AG10803 (cell line): ENCODE data around the gene LINGO1.

Source experiments
- DNase-seq: peaks from one replicate; pipeline ENCODE4 v3.0.0; 2010; ENCODE audit warnings: low read depth
- H3K4me3 ChIP-seq: 2 replicates; pipeline ENCODE4 v1.5.1; 2011; ENCODE audit warnings: mild to moderate bottlenecking, low read length, control low read depth
- TF ChIP-seq, protein P1 (sequence below): conservative IDR thresholded peaks from 2 replicates; pipeline ENCODE4 v1.5.1; 2011; ENCODE audit warnings: mild to moderate bottlenecking, low read length, control low read depth, inconsistent platforms

LINGO1 gene

DNA sequence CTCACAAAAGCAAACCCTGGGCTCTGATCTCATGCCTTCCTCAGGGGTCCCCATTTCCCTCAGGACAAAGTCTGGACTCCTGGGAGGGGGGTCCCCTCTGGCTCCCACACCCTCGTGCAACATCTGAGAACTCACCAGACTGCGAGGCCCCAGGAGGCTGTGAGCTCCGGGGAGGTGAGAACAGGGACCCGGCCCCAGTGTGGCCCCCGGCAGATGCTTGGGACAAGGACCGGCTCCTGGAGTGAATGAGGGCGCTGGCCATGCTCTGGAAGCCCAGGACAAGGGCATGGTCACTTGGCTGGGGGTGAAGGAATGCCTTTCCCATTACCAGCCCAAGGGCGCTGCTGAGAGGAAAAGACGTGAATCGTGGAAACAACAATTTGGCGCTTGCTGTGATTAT is 48.0 kb downstream of the LINGO1 start:
- H3K4me3 ChIP-seq, result no peak overlapping the region
- TF ChIP-seq, protein P1, sequence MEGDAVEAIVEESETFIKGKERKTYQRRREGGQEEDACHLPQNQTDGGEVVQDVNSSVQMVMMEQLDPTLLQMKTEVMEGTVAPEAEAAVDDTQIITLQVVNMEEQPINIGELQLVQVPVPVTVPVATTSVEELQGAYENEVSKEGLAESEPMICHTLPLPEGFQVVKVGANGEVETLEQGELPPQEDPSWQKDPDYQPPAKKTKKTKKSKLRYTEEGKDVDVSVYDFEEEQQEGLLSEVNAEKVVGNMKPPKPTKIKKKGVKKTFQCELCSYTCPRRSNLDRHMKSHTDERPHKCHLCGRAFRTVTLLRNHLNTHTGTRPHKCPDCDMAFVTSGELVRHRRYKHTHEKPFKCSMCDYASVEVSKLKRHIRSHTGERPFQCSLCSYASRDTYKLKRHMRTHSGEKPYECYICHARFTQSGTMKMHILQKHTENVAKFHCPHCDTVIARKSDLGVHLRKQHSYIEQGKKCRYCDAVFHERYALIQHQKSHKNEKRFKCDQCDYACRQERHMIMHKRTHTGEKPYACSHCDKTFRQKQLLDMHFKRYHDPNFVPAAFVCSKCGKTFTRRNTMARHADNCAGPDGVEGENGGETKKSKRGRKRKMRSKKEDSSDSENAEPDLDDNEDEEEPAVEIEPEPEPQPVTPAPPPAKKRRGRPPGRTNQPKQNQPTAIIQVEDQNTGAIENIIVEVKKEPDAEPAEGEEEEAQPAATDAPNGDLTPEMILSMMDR, result no peak
- DNase-seq, result no peak

DNA sequence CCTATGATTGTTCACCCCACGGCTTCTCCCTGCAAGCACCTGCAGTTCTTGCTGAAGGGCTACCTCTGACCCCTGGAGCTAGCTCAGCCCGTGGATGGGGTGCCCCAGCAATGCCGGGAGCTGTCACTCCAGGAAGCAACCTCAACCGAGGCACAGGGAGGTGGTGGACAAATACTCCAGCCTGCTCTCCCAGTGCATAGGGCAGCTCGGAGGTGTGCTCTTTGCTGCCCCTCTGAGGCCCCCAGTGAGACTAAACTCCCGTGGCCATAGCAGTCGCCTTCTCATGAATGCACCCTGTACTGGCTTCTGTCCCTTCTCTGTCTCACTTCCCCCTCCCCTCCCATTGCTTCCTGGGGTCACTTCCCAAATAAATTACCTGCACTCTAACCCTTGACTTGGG is 48.5 kb downstream of the LINGO1 start:
- TF ChIP-seq, protein P1, result peak; percentile 35
- no peak for DNase-seq
- no peak overlapping the region for H3K4me3 ChIP-seq

DNA sequence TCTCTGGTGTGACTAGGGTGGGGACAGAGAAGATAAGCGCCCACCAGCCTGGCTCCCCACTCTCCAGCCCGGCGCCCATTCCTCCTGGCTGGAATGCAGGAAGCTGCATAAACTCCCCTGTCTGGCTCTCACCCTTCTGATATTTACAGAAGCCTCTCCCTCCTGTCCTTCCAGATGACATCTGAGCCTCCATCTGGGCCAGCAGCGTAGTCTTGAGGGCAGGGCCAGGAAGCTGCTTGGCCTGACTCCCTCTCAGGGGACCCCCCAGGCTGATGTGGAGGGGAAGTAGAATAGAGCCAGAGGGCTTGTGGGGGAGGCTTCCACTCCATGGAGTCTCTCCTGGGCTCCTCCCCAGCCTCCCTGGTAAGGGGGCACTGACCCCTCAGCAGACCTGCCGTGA is 49.9 kb downstream of the LINGO1 start:
- H3K4me3 ChIP-seq, result no peak overlapping the region
- TF ChIP-seq, protein P1, result no peak

DNA sequence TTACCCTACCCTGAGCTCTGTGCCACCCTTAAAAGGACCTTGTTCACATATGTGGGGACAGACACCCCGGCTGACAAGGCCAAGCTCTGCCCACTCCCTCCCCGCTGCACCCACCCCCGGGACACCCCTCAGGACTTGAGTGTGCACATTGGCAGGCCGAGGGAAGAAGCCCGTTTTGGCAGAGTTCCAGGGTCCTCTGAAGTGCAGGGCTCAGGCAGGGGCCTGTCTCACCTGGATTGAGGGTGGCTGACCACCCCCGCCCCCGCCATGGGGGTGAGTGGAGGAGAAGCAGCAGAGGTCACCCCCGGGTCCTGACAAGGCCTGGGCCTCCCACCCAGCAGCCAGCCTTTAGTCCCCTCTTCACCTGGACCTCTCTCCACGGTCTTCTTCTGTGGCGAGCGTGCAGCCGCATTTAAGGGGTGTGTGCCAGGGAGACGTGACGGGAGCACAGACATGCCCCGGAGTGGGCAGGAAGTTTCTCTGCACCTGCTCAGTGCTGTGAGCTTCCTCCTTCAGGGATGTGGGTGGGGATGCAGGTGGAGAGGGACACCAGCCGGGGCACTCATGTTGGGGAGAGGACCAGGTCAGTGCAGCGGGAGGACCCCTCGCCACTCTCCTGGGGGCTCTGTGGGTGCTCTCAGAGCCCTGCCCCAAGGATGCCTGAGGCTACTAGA is 50.7 kb downstream of the LINGO1 start:
- DNase-seq, result no peak
- TF ChIP-seq, protein P1, result no peak
- no peak overlapping the region for H3K4me3 ChIP-seq

More for the DNA sequence above, 49.9 kb downstream of the LINGO1 start:
- no peak for DNase-seq

DNA sequence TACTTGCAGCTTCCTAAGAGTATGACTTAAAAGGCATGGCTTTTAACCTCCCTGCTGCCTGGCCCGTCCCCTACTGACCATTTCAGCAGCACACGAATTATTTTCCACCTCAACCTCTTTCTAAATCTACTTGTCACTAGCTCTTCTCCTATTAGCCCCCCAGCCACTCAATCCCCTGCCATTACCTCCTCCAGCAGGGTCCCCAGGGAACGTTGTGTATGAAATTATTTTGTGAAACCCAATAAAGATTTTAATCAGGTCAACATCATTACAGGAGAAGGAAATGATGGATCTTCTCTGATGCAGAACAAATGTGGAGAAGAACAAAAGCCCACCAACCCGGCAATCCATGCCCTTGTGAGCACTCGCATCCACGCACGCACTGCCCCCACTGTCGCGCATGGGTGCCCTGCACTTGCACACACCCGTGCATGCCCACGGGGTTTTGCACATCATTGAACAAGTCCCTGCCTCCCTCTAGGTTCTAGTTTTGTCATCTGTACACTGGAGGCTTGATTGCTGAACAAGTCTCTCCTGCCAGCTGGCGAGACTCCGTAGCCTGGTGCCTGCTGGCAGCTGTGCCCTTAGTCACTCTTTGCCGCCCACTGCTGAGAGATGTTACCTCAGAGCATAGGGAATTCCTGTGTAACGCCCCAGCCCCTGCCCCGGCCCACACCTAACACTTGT is 51.6 kb downstream of the LINGO1 start:
- DNase-seq, result peak; percentile 18
- TF ChIP-seq, protein P1, result no peak
- no peak overlapping the region for H3K4me3 ChIP-seq

DNA sequence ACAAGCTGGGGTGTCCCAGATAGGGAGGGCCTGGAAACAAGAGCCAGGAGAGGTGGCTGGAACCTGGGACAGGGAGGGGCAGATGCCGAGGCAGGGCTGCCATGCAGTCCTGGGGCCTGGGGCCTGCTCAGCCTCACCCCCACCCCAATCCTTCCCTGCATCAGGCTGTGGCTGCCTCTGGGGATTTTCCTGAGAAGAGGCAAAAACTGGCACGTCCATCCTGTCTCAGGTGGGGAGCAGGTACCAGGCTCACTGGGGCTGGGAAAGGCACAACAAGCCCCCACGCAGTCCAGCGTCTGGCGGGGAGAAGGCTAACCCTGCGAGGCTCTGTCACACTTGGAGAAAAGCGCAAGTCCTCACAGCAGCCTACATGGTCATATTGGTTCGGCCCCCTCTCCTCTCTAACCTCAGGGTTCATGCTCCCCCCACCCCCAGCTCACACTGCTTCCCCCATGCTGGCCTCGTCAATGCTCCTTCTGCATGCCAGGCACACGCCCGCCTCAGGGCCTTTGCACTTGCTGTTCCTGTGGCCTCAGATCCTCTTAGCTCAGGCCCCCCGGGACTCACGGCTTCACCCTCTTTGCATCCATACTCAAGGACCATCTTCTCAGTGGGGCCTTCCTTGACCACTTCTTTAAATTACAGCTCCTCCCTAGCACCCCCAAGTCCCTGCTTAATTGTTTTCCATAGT is 53.1 kb downstream of the LINGO1 start:
- H3K4me3 ChIP-seq, result no peak overlapping the region
- TF ChIP-seq, protein P1, result no peak
- no peak for DNase-seq
